Erythroblast (primary cell): Measurements from ENCODE around the gene SLC26A8.
"Not testable (repeated sequence)": the region's sequence is repeated elsewhere in the genome, so short reads cannot be mapped to it uniquely, and the experiment has no call there.

Experiments used
- GATA1 ChIP-seq: IDR thresholded peaks from 2 replicates; pipeline ENCODE4 v1.6.1; 2011; ENCODE audit warnings: low read depth, mild to moderate bottlenecking, control low read depth, low read length, moderate library complexity
- POLR2A ChIP-seq: IDR thresholded peaks from 2 replicates; pipeline ENCODE4 v1.6.1; 2011; ENCODE audit warnings: mild to moderate bottlenecking, low read length

GRCh38 chr6:35908753-35909401 lies 115.6 kb downstream of the SLC26A8 start:
- TF ChIP-seq POLR2A, GATA1: not testable (repeated sequence)
